Sigmoid colon (tissue), 4 donors: ENCODE results near the gene LY6G6F.

ENCODE experiments used
- CTCF ChIP-seq, 4 experiments: fragments of 450-650 bp in 3 of 4; fragments of 200-600 bp in 1 of 4; IDR thresholded peaks; one replicate each; pipeline ENCODE4 v1.5.1; 2016 to 2019; ENCODE audit warnings: antibody characterized with exemption in 4 of 4, mild to moderate bottlenecking in 3 of 4, moderate library complexity in 2 of 4
- EP300 ChIP-seq, 4 donors: sonication (generic); formaldehyde crosslinking; IDR thresholded peaks; one replicate each; pipeline ENCODE4 v1.6.1; 2017; ENCODE audit warnings: antibody characterized with exemption in 4 of 4
- POLR2A ChIP-seq, 2 donors: fragments of 450-650 bp; IDR thresholded peaks; one replicate each; pipeline ENCODE4 v1.6.1; 2016; ENCODE audit warnings: antibody characterized with exemption in 2 of 2, mild to moderate bottlenecking in 2 of 2, moderate library complexity in 2 of 2

- TF ChIP-seq CTCF (IDR thresholded peaks at IDR 0.05) (no peak), POLR2A (IDR thresholded peaks at IDR 0.05) (no peak), EP300 (IDR thresholded peaks at IDR 0.05) (no peak)
Observed at GRCh38 chr6:31741815-31742214, 35.1 kb downstream of the LY6G6F start.
